NCI-H524 (cell line): ENCODE data around the gene JCHAIN.
"Not testable (repeated sequence)": the region's sequence is repeated elsewhere in the genome, so short reads cannot be mapped to it uniquely, and the experiment has no call there.

ENCODE experiments used
- DNase-seq, 2 experiments: peaks; one replicate each; lab custom pipeline; 2025; lab: John Stamatoyannopoulos, UW

The JCHAIN gene

DNA sequence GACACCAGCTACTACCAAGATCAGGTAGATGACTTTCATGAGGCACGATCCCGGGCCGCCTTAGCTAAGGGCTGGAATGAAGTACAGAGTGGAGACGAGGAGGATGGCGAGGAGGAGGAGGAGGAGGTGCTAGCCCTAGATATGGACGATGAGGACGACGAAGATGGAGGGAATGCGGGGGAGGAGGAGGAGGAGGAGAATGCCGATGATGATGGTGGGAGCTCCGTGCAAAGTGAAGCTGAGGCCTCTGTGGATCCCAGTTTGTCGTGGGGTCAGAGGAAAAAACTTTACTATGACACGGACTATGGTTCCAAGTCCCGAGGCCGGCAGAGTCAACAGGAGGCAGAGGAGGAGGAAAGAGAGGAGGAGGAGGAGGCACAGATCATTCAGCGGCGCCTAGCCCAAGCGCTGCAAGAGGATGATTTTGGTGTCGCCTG is 22.5 kb upstream of the JCHAIN start:
- DNase-seq = peak in 1 of 2 experiments; percentile 3

DNA sequence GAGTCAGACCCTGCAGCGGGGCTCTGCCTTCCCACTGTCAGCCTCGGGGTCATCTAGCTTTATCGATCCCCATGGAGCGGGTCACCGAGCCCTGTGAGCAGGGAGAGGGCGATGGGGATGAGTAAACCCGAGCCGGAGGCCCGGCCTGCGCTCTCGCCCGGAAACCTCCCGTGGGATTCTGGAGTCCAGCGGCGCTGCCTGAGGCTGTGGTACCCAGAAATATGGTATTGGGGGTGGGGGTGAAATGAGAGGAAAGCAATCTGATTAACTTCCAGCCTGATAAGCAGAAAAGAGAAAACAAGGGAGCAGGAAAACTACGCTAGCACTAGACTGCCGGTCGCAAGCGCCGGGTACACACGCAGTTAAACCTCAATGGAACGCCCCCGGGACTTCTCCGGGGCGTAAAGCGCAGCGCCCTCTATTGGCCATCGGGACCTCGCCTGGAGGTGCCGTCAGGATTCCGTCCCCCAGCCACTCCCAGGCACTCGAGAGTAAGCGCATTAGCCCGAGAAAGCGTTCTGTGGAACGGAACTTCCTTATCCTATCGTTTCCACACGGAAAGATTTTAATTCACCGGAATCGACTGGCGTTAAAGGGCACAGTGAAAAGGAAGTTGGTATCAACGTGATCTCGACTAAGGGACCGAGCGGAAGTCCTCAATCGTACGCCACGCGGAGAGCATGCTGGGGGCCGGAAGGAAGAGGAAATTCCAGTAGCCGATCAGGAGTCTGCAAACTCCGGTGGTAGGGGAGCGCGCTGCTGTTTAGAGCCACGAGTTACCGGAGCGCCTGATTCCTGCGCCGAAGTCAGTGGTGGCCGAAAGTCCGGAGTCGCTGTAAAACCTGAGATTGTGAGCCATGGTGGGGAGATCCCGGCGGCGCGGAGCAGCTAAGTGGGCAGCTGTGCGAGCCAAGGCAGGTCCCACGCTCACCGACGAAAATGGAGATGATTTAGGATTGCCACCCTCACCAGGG is 21.8 kb upstream of the JCHAIN start, which contains the start of gene UTP3:
UTP3 (plus strand) TSS at position 712 of the 974 bp plus-strand sequence; CDS start at position 858, 146 bp downstream.
- peak; percentile 96 to 99 for DNase-seq

DNA sequence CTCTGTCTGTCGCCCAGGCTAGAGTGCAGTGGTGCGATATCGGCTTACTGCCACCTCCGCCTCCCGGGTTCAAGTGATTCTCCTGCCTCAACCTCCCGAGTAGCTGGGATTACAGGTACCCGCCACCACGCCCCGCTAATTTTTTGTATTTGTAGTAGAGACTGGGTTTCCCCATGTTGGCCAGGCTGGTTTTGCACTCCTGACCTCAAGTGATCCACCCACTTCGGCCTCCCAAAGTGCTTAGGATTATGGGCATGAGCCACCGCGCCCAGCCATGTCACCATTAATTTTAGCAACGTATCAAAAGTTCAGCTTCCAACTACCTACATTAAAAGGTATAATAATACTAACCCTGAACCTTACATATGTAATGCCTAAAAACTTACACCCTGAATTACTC is 21.1 kb upstream of the JCHAIN start:
- DNase-seq = no peak

DNA sequence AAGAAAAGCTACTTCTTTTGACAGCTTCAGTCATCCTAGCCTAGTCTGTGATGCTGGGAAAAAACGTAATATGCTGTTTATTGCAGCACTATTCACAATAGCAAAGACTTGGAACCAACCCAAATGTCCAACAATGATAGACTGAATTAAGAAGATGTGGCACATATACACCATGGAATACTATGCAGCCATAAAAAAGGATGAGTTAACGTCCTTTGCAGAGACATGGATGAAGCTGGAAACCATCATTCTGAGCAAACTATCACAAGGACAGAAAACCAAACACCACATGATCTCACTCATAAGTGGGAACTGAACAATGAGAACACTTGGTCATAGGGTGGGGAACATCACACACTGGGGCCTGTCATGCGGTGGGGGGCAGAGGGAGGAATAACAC is 15.8 kb upstream of the JCHAIN start:
- not testable (repeated sequence) for DNase-seq

DNA sequence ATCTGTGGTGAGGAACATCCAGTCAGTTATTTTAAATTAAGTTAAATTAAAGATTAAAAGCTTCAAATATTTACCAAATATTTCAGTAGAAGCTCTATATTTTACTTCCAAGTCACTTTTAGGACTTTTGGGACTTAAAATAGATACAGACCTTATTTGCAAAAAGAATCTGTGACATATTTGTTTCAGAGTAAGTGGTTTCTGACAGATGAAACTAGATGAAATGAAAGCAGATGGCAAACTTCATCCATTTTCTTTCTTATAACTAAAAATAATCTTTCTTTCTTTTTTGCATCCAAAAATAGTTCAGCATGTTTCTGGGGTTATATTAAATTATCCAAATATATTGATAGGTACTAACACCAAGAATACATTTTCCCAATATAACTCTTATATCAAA is 15.4 kb upstream of the JCHAIN start:
- no peak for DNase-seq

DNA sequence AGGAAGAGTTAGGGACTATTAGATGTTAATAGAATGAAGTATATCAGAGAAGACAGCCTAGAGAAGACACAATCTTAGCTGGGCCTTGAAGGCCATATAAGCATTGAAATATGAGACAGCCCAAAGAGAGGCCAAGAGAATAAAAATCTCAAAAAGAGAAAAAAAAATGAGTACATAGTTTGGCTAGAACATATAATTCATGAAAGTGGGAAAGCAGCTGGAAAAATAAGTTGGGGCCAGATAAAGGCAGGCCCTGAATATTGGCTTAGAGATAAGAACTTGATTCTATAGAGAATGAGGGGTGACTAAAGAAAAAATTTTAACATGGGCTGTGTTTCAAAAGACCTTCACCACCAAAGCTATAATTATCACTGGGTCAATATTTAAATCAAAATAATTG is 14.6 kb upstream of the JCHAIN start:
- no peak for DNase-seq

DNA sequence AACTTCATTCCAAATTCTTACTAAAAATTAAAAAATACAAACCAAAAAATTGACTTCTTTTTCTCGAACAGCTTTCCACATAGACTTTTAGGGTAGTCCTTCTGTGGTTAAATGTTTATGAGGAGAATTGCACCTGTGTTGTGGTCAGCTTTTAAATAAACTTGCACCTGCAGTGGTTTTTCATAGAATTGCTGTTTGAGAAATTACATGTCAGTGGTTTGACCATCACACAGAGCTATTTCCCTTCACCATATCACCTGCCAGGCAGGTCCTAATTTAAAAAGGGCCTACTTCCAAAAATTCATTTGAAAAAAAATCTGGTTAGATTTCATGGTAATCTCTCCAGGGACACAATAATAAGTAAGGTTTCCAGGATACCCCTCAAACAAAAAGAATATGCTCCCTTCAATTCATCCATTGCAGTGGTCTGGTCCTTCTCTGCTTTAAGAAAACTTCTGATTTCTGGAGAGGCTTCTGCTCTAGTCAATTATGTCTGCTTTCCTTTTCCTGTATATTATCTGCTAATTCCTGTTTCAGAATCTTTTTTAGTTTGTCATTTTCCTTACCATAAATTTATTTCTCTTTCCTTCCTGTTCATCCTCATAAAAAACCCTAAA is 12.2 kb upstream of the JCHAIN start:
- DNase-seq = no peak

DNA sequence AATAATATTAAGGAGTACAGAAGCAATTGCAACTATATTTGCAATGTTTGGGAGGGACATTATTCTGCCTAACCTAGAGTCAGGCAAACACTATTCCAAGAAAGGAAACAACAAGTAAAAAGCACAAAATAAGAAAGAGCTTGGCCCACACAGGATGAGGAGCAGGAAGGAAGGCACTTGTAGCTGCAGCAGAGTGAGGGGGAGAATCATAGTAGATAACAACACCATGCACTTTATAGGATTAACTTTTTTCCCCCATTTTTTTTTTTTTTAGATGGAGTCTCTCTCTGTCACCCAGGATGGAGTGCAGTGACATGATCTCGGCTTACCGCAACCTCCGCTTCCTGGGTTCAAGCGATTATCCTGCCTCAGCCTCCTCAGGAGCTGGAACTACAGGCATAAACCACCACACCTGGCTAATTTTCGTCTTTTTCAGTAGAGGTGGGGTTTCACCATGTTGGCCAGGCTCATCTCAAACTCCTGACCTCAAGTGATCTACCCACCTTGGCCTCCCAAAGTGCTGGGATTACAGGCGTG is 10.3 kb upstream of the JCHAIN start:
- DNase-seq = no peak

DNA sequence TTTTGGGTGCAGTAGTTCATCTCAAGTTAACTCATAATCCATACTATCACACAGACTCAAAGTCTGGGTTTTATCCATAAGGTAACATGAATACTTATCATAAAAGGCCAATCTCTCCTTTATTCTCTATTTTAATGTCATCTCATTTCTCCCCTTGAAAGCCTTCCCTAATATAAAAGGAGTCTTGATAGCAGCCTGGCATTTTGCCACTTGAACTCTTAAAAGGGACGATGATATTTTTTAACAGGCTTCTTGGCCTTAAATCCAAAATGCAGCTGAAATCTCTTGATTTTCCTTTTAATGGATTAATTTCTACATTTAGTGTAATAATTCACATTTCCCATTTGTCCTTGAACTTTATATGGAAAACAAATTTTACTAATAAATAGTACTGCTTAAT is 8.4 kb upstream of the JCHAIN start:
- no peak for DNase-seq

DNA sequence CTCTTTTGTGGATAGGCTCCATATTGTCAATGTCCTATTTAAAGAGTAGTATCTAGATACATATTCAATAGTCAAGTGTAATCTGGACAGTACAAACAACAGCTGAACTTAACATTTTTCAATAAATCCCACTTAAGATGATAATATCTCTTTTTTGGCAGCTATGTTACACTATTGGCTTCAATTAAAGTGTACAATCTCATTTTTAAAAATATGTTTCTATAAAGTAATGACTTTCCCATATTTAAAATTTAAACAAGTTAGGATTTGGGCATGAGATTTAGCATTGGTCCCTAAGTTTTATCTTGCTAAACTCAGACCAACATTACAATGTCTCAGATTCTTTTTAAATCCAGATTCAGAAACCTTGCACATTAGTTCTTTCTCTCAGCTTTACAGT is 7.9 kb upstream of the JCHAIN start:
- no peak for DNase-seq

DNA sequence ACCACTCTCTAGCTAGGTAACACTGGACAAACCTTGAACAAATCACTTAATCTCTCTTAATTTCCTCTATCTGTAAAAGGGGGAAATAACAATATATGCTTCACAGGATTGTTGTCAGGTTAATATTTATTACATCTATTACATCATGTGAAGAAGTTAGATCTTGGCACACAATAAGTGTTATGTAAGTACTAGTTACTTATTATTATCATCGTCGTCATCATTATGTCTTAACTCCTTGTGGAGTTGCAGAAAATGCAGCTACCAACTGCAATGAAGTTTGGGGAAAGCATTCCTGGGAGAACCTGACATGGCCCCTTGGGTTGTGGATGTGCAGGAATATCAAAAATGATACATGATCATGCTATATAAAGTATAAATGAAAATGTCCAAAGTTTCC is 4.8 kb upstream of the JCHAIN start:
- no peak for DNase-seq

DNA sequence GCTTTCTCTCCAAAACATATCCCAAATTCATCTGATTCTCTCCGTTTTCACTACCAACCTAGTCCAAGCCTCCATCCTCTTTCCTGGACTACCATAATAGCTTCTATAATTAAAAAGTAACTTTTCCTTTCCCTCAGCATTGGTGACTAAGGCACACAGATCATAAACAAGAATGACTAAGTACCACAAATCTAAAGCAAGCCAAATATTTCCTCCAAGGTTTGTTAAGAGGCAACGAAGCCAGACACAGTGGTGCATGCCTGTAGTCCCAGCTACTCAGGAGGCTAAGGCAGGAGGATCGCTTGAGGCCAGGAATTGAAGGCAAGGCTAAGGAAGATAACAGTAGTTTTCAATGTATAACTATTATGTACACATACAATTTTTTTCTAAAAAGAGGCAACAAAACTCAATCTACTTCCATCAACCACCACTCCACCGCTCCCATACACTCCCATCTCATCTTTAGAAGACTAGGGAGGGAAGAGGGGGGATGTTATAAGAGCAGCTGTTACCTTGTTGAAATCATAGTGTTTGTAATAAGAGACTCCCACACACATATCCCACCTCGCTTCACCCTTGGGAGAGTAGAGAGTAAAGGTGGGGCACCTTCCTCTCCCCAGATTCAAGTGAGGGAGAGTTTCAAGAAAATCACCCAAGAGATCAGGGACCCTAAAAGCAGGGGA is 4.2 kb upstream of the JCHAIN start:
- no peak for DNase-seq

DNA sequence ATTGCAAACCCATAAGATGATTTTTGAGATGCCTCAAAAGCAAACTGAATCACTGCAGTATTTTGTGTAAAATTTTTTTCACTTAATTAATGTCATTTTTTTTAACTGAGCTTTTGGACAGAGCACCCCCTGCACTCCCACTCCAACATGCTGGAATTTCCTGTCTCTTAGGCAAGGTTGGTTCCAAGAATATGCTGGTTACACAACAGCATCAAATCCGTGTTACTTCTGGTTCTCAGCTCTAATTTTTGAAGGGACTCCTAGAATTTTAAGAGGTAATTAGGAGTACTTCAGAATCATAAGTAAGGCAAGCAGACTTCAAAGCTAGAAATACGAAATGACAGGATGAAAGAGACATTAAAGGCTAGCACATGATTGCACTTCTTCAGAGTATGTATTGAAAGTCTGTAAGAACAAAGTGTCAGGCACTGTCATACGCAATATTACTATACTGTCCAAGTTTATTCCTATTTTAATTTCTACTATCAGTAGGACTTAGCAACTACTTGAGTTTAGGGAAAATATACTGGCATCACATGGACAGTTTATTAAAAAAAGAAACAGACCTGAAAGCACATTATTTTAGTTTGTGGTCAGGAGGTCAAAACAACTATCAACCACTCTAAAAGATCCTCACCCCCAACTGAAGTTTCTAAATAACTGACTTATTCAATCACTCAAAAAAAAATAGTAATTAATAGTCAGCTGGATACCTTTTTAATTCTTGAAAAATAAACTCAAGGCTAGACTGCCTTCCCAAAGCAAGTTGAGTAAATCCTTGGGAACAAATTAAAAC is 1.6 kb upstream of the JCHAIN start:
- no peak for DNase-seq

DNA sequence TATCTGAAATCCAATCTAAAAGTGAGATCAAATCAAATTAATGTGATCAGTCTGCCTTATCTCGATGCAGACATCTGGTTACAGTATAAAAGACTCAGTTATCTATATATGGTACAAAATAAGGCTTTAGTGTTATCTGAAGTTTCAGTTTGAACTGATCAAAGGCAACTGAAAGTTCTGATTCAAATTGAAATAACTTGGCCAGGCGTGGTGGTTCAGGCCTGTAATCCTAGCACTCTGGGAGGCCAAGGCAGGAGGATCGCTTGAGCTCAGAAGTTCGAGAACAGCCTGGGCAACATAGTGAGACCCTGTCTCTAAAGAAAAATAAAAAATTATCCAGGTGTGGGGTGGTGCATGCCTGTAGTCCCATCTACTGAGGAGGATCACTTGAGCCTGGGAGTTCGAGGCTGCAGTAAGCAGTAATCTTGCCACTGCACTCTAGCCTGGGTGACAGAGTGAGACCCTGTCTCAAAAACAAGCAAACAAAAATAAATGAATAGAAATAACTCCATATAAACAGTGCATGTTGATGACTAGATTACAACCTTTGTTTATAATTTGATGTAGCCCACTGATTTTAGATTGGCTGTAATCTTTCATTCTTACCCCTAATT is 4.9 kb downstream of the JCHAIN start:
- DNase-seq = not testable (repeated sequence)

DNA sequence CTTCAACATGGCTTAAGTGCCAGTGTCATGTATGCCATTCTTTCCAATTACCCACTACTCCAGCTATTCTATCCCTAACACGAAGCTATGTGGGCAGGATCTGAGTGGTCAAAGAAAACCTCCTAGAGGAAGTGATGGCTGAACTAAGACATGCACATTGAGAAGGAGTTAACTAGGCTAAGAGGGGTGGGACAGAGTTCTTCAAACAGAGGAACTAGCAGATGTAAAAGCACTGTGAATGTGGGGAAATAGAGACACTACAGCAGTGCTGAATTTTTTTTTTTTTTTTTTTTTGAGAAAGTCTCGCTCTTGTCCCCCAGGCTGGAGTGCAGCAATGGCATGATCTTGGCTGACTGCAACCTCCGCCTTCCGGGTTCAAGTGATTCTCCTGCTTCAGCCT is 6.2 kb downstream of the JCHAIN start:
- DNase-seq = no peak

DNA sequence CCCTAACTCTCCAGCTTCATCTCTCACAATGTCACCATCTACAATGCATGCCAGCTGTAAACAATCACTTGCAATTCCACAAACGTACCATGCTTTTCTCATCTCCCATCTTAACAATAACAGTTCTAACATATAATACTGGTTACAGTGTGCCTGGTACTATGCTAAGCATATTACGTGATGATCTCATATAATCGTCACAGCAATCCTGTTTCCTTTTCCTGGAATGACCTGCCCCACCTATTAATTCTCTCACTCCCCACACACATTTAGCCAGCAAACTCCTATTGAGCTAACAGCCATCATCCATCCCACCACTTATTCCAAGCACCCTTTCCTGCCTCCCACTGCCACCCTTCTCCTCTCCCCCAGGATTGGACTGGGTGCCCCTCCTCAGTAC is 7.9 kb downstream of the JCHAIN start:
- DNase-seq = no peak

DNA sequence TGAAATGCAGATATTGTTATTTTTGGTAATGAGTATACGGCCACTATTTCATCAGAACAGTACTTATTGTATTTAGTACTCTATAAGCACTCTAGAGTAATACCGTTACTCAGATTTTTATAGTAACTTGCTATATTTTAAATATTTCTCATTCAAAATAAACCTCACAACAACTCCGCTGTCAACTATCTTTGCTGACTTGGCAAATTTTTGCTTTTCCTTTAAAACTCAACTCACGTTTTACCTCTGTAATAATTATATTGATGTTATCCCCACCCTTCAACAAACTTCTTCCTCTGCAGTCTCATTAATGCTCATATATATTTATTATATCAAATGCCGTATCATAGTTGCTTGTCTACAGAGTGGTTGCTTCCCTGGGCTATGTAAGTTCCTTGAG is 9.0 kb downstream of the JCHAIN start:
- DNase-seq = no peak

DNA sequence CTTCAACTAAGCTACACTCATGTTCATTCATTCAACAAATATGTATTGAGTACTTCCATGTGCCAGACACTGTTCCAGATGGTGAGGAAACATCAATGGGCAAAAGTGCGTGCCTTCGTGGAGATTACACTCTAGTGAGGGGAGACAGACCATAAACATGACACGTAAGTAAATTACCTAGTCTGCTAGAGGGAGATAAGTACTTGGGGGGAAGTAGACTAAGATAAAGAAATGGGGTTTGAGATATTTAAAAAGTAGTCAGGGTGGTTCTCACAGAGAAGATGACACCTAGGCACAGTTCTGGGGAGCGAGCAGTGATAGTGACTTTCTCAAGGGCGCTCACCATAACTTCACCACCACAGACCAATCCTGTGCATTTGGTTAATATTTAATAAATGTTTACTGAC is 11.7 kb downstream of the JCHAIN start:
- no peak for DNase-seq

DNA sequence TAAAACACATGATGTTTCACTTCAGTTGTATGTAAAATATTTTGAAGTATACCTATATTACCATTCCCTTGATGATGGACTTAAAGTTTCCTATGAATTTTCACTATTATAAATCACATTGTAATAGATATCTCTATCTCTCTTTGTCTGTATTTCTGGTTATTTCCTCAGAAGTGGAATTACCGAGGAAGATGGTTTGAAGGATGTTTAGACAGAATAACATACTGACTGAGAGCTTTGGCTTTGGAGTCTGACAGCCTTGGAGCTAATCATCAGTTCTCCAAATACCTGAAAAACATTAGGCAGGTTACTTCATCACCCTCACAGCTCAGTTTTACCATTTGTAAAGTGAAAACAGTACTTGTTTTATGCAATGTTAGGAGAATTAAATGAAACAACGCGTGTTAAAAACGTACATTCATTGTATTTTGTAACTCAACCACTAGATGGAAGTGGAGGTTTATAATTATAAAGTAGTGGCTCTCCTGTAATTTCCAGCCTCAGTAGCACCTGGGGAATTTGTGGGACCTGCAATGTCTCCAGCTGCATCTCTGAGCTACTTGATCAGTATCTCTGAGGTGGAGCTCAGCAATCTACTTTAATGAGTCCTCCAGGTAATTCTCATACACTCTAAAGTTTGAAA is 14.3 kb downstream of the JCHAIN start:
- peak in 1 of 2 experiments; percentile 41 for DNase-seq

DNA sequence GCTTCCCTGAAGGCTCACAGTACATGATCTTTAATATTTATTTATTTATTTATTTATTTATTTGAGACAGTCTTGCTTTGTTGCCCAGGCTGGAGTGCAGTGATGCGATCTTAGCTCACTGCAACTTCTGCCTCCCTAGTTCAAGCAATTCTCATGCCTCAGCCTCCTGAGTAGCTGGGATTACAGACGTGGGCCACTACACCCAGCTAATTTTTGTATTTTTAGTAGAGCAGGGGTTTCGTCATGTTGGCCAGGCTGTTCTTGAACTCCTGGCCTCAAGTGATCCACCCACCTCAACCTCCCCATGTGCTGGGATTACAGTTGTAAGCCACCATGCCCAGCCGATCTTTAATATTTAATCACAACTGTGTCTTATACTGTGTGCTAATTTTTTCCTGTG is 15.6 kb downstream of the JCHAIN start:
- not testable (repeated sequence) for DNase-seq

DNA sequence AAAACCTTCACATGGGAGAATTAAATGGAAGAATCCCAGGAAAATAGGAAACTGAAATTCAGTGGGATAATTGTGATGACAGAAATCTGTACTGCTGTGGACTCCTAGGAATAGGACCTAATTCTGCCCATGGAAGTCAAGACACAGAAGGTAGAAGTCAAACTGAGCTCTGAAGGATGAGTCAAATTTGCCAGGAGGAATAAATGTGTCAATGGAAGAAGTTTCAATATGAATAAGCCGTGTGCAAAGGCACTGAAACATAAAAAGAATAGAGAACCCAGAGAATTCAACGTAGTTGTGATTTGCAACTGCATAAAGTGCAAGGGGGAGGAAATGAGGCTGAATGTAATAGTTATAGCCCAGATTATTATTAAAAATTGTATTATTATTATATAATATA is 26.1 kb downstream of the JCHAIN start:
- DNase-seq = no peak
